NCI-H82 treated with DMSO at 0.1 percent for 48 hours (cell line): Measurements from ENCODE around the gene TAF9B.
"Not testable (repeated sequence)": the region's sequence is repeated elsewhere in the genome, so short reads cannot be mapped to it uniquely, and the experiment has no call there.

ENCODE experiments used
- DNase-seq: peaks from one replicate; lab custom pipeline; 2025; ENCODE audit not compliant: unreplicated experiment; lab: John Stamatoyannopoulos, UW

Gene TAF9B

DNA sequence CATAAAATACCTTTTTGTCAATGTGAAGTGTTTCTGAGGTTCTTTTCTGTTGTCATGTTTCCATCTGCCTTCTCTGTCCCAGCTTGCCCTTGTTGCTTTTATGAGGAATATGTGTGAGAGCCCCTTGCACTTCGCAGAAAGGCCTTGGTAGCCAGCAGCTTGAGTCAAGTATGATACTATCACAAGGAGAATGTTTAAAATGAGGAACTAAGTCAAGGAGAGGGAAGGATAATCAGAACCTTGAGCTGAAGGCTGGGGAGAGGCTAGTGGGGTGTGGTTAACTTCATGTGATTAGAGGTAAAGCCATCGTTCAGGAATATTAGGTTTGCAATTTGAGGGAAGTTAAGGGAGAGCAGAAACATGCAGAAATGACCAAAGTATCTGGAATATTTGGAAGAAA lies 22.7 kb downstream of the TAF9B start:
- no peak for DNase-seq

DNA sequence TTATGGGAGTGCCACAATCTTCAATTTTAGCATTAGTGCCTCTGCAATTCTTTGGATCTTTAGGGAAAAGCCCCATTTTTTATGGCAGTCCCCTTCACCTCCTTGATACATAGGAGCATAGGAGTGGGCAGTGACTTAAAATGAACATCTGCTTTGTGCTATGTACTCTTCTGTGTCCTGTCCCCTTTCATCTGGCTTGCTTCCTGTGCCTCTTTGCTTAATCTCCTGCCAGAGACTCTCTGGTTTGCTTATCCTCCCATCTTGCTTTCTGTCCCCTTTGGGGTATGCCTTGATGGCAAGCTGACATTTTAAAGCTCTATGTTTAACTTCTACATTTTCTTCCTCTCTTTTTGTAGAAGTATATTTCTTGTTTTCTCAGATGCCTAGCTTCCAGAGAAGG lies 23.1 kb downstream of the TAF9B start:
- no peak for DNase-seq

DNA sequence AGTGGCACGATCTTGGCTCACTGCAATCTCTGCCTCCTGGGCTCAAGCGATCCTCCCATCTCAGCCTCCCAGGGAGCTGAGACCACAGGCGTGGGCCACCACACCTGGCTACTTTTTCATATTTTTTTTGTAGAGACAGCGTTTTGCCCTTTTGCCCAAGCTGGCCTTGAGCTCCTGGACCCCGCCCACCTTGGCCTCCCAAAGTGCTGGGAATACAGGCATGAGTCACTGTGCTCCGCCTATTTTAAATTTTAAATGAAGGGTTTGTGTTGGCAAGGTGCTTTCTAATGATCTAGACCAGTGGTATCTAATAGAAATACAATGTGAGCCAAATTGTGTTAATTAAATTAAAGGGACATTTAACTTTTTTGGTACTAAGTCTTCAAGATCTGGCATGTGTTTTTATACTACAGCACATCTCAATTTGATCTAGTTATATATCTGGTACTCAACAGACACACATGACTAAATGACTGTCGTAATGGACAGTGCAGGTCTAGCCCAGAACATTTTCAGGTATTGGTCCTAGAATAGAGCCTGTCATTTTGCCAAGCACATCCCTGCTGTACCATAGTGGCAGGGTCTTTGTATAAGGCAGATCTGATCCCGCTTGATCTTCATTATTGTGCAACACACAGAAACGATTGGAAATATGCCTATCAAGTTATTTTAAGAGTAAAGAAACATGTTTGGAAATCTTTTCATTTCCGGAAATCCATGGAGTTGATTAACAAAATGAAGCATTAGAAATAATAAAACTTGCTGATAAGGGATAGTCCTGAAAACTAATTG lies 28.1 kb downstream of the TAF9B start:
- no peak for DNase-seq

DNA sequence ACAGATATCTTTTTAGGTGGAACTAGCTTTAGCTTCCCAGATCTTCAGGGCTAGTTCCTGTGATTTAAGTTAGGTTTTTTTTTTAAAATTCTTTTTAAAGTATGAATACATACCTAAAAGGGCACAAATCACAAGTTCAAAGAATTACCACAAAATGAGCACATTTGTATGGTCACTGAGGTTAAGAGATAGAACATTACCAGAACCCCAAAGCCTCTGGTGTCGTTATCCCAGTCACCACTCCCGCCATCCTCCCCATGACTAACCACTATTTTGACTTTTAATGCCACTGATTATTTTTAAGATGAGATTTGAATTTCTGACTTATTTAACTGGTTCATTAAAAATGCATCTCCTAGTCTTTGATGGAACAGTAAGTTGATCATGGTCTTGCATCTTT lies 30.0 kb downstream of the TAF9B start:
- DNase-seq, result no peak

DNA sequence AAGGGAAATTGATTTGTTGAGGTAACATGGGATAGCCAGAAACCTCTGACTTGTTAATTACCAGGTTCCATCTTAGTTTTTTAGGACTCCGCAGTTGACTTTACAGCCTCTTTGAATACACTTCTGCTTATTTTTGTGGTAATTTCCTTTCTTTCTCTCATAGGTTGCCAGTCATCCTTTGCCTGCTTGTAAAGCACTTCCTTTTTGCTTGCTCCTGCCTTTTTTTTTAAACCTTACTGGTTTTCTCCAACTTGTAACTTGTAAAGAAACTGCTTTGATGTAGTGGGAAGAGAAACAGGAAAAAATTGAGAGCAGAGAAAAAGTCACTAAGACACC lies 32.8 kb downstream of the TAF9B start:
- DNase-seq, result no peak

DNA sequence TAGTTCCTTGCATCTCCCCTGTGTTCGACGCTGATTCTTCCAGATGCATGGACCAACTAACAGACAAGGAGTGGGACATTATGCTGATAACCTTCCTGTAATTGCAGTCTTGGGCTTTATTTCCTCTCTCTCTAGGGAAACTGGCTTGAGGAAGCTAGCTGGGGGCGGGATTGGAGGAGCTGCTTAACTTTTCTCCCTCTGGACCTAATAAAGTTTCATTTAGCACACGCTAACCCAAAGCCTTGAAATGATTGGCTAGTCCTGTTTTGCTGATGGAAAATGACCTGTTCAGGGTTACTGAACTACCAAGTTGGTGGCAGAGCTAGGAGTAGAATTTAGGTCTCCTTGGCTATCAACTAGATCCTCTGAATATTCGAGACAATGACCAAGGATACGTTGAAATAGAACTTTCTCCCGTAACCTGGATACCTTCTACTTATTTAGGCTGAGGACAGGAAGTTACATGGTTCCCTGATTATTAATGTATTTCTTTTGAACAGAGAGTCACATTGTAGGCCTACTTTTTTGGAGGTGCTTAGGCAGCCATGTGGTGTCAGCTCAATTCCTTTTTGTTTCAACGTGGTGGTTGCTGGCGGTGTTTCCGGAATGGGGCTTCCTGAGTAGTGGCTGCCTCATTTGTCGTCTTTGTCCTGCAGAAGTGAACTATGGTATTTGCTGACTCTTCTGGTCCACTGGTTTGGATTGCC lies 33.4 kb downstream of the TAF9B start:
- DNase-seq, result no peak

DNA sequence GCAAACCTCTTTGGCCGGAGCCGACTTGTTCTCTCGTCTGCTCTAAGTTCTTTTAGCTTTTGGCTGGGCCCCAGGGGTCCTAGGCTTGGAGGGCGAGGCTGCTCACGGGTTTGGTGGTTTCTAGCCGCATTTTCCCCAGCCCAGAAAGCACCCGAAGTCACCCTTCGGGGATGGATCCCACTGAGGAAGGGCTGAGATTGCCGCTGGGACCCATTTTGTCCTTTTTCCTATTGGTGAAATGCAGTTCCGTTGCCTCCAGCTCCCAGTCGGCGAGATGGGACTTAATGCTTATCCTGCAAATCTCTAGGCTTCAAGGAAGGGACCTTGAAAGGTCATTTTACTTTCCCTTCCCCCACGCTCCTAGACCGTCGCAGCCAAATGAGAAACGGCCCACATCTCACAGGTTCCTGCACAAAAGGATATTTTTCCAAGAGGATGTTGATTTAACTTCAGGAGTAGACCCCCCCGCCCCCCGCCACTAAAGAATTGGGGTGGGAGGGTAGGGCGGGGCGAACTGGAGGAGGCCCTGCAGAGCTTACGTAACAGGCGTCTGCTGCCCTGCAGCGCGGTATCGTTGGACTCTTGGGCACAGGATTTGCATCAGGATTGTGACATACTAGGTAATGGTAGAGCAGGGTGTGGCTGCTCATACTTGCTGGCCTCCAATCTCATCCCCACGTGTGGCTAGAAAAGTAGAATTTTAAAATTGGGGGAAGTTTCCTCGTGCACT lies 34.8 kb downstream of the TAF9B start:
- DNase-seq, result peak; percentile 7

DNA sequence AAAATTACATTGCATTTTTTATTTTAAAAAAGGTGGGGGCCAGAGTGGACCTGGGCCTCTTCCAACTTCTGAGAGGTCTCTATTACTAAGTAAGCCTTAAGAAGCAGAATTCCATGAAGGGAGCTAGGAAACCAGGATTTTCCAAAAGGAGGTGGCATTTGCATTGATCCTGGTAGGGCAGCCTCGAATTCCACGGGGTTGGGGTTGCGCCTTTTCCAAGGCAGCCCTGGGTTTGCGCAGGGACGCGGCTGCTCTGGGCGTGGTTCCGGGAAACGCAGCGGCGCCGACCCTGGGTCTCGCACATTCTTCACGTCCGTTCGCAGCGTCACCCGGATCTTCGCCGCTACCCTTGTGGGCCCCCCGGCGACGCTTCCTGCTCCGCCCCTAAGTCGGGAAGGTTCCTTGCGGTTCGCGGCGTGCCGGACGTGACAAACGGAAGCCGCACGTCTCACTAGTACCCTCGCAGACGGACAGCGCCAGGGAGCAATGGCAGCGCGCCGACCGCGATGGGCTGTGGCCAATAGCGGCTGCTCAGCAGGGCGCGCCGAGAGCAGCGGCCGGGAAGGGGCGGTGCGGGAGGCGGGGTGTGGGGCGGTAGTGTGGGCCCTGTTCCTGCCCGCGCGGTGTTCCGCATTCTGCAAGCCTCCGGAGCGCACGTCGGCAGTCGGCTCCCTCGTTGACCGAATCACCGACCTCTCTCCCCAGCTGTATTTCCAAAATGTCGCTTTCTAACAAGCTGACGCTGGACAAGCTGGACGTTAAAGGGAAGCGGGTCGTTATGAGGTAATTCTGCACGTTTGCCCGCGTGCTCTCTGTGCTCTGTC lies 35.6 kb downstream of the TAF9B start, which contains the start of gene PGK1:
Gene PGK1, plus strand, starts transcription at position 626 of the 824 bp plus-strand sequence. Its CDS starts 93 bp downstream, at position 719.
- peak; percentile 92 for DNase-seq

DNA sequence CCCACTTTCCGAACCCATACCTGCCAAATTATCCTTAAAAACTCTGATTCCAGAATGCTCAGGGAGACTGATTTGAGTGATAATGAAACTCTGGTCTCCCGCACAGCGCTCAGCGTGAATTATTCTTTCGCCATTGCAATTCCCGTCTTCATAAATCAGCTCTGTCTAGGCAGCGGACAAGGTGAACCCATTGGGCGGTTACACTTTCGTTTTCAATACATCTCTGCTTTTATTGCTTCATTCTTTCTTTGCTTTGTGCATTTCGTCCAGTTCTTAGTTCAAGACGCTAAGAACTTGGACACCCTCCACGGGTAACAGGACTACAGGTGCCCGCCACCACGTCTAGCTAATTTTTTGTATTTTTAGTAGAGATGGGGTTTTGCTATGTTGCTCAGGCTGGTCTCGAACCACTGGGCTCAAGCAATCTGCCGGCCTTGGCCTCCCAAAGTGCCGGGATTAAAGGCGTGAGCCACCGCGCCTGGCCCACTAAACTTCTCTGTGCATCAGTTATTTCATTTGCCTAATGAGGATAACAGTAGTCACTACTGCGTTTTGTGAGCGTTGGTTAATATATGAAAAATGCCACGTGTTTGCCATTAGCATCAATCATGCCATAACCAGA lies 36.3 kb downstream of the TAF9B start:
- DNase-seq, result no peak

DNA sequence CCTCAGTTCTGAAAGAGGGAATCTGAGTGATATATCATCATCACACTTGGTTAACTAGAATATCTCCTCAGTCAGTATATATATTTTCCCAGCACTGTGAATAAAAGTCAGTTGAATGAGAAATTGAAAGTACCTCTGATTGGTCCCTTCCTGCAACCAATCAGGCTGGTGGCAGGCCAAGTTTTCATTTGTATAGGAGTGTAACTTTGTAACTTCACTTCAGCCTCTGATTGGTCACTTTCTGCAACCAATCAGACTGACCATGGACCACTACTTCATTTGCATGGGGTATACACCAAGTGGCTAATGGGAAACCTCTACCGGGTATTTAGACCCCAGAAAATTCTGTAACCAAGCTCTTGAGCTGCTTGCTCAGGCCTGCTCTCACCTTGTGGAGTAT lies 37.4 kb downstream of the TAF9B start:
- DNase-seq, result no peak

DNA sequence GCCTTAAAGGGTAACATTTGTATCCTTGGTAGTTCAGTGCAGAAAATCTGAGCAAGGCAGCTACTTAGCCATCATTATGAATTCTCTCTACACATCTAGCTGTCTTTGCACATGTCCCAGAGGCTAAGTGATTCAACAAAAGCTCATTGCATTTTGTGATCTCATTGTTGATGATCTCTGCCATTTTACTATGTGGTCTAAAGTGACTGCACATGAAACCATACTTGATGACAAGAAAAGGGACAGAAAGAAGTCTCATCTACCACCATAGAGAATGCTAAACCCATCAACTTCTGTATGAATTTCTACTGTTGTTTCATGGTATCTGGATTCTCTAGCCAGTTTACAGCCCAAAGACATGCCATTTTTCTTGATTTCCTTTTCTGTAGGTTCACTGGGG lies 41.3 kb downstream of the TAF9B start:
- DNase-seq, result no peak

DNA sequence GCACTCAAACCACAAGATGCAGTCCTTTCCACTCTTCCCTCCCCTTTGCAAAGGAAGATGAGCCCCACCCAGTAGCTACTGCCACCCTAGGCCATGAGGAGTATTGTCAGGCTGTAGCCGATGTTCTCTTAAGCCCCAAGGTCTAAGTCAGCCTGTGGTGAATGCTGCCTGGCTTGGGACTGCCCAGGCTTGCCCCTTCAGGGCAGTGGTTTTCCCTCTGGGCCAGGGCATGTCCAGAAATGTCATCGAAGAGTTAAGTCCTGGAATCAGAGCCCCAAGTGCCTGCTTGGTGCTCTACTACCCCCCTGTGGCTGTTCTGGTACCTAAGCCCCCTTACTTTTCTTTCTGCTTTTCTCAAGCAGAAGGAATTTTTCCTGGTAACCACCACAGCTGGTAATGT lies 47.2 kb downstream of the TAF9B start:
- no peak for DNase-seq

DNA sequence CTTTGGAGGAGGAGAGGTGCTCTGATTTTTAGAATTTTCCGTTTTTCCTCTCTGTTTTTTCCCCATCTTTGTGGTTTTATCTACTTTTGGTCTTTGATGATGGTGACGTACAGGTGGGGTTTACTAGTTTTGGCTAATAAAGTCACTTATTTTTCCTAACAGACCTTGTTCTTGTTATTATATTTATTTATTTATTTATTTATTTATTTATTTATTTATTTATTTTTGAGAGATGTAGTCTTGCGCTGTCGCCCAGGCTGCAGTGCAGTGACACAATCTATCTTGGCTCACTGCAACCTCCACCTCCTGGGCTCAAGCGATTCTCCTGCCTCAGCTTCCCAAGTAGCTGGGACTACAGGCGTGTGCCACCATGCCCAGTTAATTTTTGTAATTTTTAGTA lies 58.0 kb downstream of the TAF9B start:
- DNase-seq, result not testable (repeated sequence)
